Ovary (tissue), 9 donors: ENCODE results near the gene MYADML2. TPM values are rescaled to one million over a fixed set of nuclear protein-coding genes. Genes with fewer than 3 reads are reported as not detected.
A peak's percentile ranks its signal among the peaks of the same experiment; 100 is the strongest.

Experiments used
- DNase-seq, 5 donors: peaks; one replicate each; pipeline ENCODE4 v3.0.0-alpha.2; 2019 to 2020
- H3K27ac ChIP-seq, 2 donors: fragments of 200-600 bp; one replicate each; pipeline versions ENCODE4 v1.5.1 to v1.8.0; 2019 to 2022
- H3K27me3 ChIP-seq: fragments of 200-600 bp; one replicate; pipeline ENCODE4 v1.8.0; 2022
- H3K36me3 ChIP-seq: fragments of 200-600 bp; sonication (generic); one replicate; pipeline ENCODE4 v1.5.1; 2019
- H3K4me1 ChIP-seq: one replicate; pipeline ENCODE4 v1.8.1; 2013; ENCODE audit warnings: mild to moderate bottlenecking, moderate library complexity; ENCODE audit not compliant: insufficient read depth
- H3K4me3 ChIP-seq: fragments of 200-600 bp; sonication (generic); one replicate; pipeline ENCODE4 v1.5.1; 2017
- H3K9me3 ChIP-seq, 2 donors: fragments of 200-600 bp in 1 of 2; sonication (generic) in 1 of 2; one replicate each; pipeline versions ENCODE4 v1.5.1 to v1.8.1; 2013 to 2019; ENCODE audit warnings: mild to moderate bottlenecking in 1 of 2, moderate library complexity in 1 of 2
- CTCF ChIP-seq, 3 donors: fragments of 450-650 bp in 2 of 3; fragments of 200-600 bp in 1 of 3; IDR thresholded peaks; one replicate each; pipeline versions ENCODE4 v1.5.1 to v1.8.0; 2016 to 2022; ENCODE audit warnings: antibody characterized with exemption in 3 of 3, mild to moderate bottlenecking in 1 of 3
- EP300 ChIP-seq: sonication (generic); formaldehyde crosslinking; IDR thresholded peaks from one replicate; pipeline ENCODE4 v1.6.1; 2017; ENCODE audit warnings: antibody characterized with exemption
- POLR2A ChIP-seq: fragments of 450-650 bp; IDR thresholded peaks from one replicate; pipeline ENCODE4 v1.6.1; 2017; ENCODE audit warnings: antibody characterized with exemption, mild to moderate bottlenecking, moderate library complexity
- WGBS, 3 donors: extraction: QIAGEN DNeasy Blood & Tissue Kit in 1 of 3; methylation state at CpG; one replicate each; pipeline versions ENCODE4 v1.1.5 to v1.1.7; 2013 to 2017; 5-methylcytosine and 5-hydroxymethylcytosine counted together
- intact Hi-C, 4 donors: fragments of 100-400 bp; cut with DNase I; formaldehyde crosslinking; loops; one replicate each; pipeline versions ENCODE4 v1.11.0 to v1.15.1; 2022 to 2023
- polyA plus RNA-seq, 2 donors: library from polyadenylated mRNA; stranded (reverse); fragments of 200-250 nt in 1 of 2; fragments of 350-450 nt in 1 of 2; fragmentation: Illumina TruSeq in 1 of 2; extraction: RNeasy Lipid Tissue Mini Kit (QIAGEN cat#74804) in 1 of 2; gene quantifications; one replicate each; pipeline ENCODE4 v1.2.3, GENCODE V29; 2013 to 2014
- total RNA-seq, 7 donors: library from RNA; depleted of rRNA in 2 of 7; stranded (reverse); fragments of >200 nt in 2 of 7; fragmentation: NEBNext Ultra II Directional in 3 of 7; extraction: Animal tissue kit (Norgen Biotek cat#: 25700) in 3 of 7; gene quantifications; one replicate each; pipeline versions ENCODE4 v1.1.0 to v1.2.4, GENCODE V29; 2016 to 2023
- donor health status: DM: no; HTN: no; CAD: no; lungs with moderate emphysema.
- donor health status: DM: no; HTN: no; CAD: no.
- donor health status: Bipolar disorder and iron deficiency.
- donor health status: DM: yes; HTN: yes; CAD: no.
- donor health status: DM: no; HTN: no; CAD: no.
- donor health status: DM: yes; HTN: yes; CAD: no.

Gene MYADML2
- total and polyA plus RNA-seq, 9 donors, result not detected

GRCh38 chr17:81928544-81929252 lies 18.3 kb downstream of the MYADML2 start:
- Histone ChIP-seq H3K27me3 (no peaks in the 10 kb centered on the region), H3K27ac (no peak overlapping the region), H3K36me3 (no peaks in the 10 kb centered on the region), H3K9me3 (no peaks in the 10 kb centered on the region), H3K4me3 (peak overlapping the region; percentile 92), H3K4me1 (peaks cover 19% of the 10 kb centered on the region)
- TF ChIP-seq POLR2A, result no peak
- no peak for TF ChIP-seq CTCF (IDR thresholded peaks at IDR 0.05)
- no peak for TF ChIP-seq EP300
- WGBS, 3 donors, result 30 to 38% (median 37%) methylated on average over 38 to 44 of the region's 44 CpGs
- intact Hi-C loops, result no loop called here
- DNase-seq, result peak in 2 of 5 donors; percentile 12 to 39

GRCh38 chr17:81927653-81928543 lies 19.1 kb downstream of the MYADML2 start, which contains the start of gene MAFG:
MAFG (minus strand) TSS chr17:81927735; CDS start chr17:81923185, 4,550 bp downstream.
- DNase-seq, result peak; percentile 91 to 96 (median 93)
- intact Hi-C loops, result no loop called here
- peak within 1 kb of the TSS; percentile 86 to 87 for H3K27ac ChIP-seq
- no peak for TF ChIP-seq EP300
- TF ChIP-seq POLR2A, result peak; percentile 55
- TF ChIP-seq CTCF (IDR thresholded peaks at IDR 0.05), result peak in 2 of 3 donors; percentile 33 to 41
- 0 to 1% (median 1%) methylated on average over 59 to 98 of the region's 98 CpGs for WGBS, 3 donors
- no peaks in the 10 kb centered on the region for H3K36me3 ChIP-seq
- H3K9me3 ChIP-seq, result no peaks in the 10 kb centered on the region
- H3K4me3 ChIP-seq, result peak within 1 kb of the TSS; percentile 92
- peaks cover 23% of the 10 kb centered on the region for H3K4me1 ChIP-seq
- H3K27me3 ChIP-seq, result no peaks in the 10 kb centered on the region

- peak in 3 of 5 donors; percentile 30 to 66 (median 59) for DNase-seq
- H3K36me3 ChIP-seq, result no peaks in the 10 kb centered on the region
- 0 to 1% (median 1%) methylated on average over 33 to 75 of the region's 78 CpGs for WGBS, 3 donors
- H3K27ac ChIP-seq, result peak overlapping the region; percentile 86 to 87
- no peak for TF ChIP-seq POLR2A
- TF ChIP-seq CTCF (IDR thresholded peaks at IDR 0.05), result no peak
- TF ChIP-seq EP300, result no peak
- H3K4me3 ChIP-seq, result peak overlapping the region; percentile 92
- intact Hi-C loops, result no loop called here
- H3K27me3 ChIP-seq, result no peaks in the 10 kb centered on the region
- H3K9me3 ChIP-seq, result no peaks in the 10 kb centered on the region
- peaks cover 26% of the 10 kb centered on the region for H3K4me1 ChIP-seq
These were observed 19.8 kb downstream of the MYADML2 start for GRCh38 chr17:81927152-81927652.

GRCh38 chr17:81926451-81927151 lies 20.4 kb downstream of the MYADML2 start:
- intact Hi-C loops, result no loop called here
- H3K36me3 ChIP-seq, result no peaks in the 10 kb centered on the region
- H3K9me3 ChIP-seq, result no peaks in the 10 kb centered on the region
- TF ChIP-seq EP300 (no peak), CTCF (IDR thresholded peaks at IDR 0.05) (no peak), POLR2A (no peak)
- H3K27me3 ChIP-seq, result no peaks in the 10 kb centered on the region
- peak overlapping the region; percentile 86 to 87 for H3K27ac ChIP-seq
- 0 to 1% (median 1%) methylated on average over 38 to 46 of the region's 46 CpGs for WGBS, 3 donors
- H3K4me1 ChIP-seq, result peaks cover 26% of the 10 kb centered on the region
- peak; percentile 68 to 78 (median 75) for DNase-seq
- H3K4me3 ChIP-seq, result peak overlapping the region; percentile 92
